ENCODE measurements around the gene GSK3B.

The GSK3B gene

DNA sequence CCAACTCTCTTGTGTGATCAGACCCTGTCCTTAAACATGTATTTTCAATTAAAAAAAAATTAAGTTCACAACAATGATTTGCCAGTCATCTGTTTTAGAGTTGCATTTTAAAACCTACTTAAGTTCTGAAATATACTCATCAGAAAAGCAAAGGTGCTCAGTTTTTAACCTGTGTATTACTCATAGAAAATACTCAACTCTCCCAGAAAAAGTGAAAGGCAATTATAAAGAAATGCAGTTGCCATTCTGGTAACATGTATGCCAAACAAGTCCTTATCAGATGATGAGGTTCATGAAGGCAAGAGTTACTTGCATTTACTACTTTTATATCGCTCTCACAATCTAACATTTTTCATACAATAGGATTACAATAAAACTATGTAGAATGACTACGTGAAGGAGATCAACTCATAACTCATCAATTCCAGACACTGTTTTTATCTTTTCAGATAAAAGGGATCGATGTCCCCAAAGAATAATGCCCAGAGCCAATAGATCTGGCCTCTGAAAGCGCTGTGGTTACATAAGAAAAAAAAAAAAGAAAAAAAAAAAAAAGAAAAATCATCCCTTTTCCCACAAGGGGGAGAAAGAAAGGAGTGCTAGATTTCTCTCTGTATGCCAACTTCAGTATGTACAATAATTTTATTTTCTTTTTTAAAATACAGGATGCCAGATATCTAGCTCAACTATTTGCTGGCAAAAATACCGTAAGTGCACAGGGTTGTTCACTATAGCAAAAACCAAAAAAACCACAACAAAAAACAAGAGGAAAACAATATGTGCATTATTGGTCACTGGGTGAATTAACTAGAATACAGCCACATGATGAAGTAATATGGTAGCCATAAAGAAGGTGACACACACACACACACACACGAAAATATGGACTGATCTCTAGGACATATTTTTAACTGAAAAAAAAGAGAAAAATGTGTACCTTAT, 175.0 kb downstream of the GSK3B start:
- Histone ChIP-seq H3K27ac (no peak overlapping the region), H3K4me3 (no peak overlapping the region)
- DNase-seq (ENCODE audit: low spot score) = no peak
- TF ChIP-seq, protein P1, sequence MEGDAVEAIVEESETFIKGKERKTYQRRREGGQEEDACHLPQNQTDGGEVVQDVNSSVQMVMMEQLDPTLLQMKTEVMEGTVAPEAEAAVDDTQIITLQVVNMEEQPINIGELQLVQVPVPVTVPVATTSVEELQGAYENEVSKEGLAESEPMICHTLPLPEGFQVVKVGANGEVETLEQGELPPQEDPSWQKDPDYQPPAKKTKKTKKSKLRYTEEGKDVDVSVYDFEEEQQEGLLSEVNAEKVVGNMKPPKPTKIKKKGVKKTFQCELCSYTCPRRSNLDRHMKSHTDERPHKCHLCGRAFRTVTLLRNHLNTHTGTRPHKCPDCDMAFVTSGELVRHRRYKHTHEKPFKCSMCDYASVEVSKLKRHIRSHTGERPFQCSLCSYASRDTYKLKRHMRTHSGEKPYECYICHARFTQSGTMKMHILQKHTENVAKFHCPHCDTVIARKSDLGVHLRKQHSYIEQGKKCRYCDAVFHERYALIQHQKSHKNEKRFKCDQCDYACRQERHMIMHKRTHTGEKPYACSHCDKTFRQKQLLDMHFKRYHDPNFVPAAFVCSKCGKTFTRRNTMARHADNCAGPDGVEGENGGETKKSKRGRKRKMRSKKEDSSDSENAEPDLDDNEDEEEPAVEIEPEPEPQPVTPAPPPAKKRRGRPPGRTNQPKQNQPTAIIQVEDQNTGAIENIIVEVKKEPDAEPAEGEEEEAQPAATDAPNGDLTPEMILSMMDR (IDR thresholded peaks at IDR 0.05) = no peak

DNA sequence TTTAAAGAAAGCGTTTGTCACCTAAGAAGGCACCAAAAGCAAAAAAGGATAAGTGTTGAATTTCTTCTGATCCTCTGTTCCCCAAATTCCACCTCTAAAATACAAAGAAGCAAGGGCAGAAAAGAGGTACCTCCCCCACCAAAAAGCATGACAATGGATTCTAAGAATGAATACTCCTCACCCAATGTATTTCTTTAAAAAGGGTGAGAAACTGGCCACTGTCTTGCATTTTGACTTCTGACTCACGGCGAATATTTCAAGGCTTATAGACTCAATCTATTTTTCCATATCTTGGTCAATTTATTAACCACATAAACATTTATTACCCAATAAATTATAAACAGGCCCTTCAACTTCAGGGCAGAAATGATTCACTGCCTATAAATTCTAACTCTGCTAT, 181.2 kb downstream of the GSK3B start:
- no peak for DNase-seq (ENCODE audit: low spot score)
- Histone ChIP-seq H3K27ac (no peak overlapping the region), H3K4me3 (no peak overlapping the region)
- TF ChIP-seq, protein P1 (IDR thresholded peaks at IDR 0.05) = no peak

DNA sequence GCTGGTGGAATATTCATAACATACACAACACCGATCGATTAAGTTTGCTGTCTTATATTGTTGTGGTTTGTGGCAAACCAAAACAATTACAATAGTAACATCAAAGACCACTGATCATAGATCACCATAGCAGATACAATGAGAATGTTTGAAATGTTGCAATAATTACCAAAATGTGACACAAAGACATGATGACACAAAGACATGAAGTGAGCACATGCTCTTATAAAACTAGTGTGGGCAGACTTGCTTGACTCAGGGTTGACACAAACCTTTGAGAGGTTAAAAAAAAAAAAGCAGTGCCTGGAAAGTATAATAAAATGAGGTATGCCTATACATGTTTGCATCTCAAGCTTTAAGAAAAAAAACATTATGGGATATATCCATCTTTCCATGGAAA, 182.0 kb downstream of the GSK3B start:
- Histone ChIP-seq H3K27ac (no peak overlapping the region), H3K4me3 (no peak overlapping the region)
- TF ChIP-seq, protein P1 (IDR thresholded peaks at IDR 0.05) = no peak
- DNase-seq (ENCODE audit: low spot score) = no peak

DNA sequence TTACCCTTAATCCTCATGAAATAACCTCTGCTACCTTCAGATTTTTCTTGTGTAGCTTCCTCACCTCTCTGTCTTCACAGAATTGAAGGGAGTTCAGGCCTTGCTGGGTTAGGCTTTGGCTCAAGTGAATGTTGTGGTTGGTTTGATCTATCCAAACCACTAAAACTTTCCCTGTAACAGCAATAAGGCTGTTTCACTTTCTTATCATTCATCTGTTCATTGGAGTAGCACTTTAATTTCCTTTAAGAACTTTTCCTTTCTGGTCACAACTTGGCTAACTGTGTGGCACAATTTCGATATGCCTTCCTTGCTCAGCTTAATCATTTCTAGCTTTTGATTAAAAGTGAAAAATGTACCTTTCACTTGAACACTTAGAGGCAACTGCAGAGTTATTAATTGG, 182.5 kb downstream of the GSK3B start:
- Histone ChIP-seq H3K4me3 (no peak overlapping the region), H3K27ac (no peak overlapping the region)
- TF ChIP-seq, protein P1 (IDR thresholded peaks at IDR 0.05) = no peak
- DNase-seq (ENCODE audit: low spot score) = no peak

DNA sequence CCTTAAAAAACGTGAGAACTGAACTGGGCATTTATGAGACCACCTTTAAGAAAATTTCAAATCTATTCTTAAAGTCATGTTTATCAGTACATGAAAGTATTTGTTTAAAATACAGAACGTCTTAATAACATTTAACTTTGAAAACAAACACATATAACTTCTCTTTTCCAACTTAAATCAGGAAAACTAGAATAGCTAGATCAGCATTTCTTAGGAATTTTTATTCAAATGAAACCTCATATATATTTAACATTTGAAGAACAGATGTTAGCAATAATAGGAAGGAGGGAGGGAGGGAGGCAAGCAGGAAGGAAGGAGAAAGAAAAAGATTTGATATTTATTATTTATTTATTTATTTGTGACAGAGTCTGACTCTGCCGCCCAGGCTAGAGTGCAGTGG, 192.2 kb downstream of the GSK3B start:
- Histone ChIP-seq H3K4me3 (no peak overlapping the region), H3K27ac (no peak overlapping the region)
- no peak for DNase-seq (ENCODE audit: low spot score)
- TF ChIP-seq, protein P1 (IDR thresholded peaks at IDR 0.05) = no peak

DNA sequence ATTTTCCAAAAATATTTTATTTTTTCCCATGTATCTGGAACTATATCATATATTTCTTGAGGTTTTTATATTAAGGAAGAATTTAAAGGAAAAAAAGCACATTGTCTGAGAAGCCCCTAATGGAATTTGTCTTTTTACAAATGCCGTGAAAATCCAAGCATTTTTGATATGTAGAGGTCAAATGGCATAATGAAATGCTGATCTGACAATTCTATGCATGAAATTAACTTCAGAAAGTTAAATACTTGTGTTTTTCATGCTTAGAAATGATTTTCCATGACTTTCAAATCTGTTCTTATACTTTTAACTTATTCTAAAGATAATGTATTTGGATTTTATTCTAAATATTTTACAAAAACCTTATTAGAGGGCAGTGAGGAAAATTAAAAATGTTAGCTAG, 193.1 kb downstream of the GSK3B start:
- TF ChIP-seq, protein P1 (IDR thresholded peaks at IDR 0.05) = no peak
- no peak for DNase-seq (ENCODE audit: low spot score)
- Histone ChIP-seq H3K27ac (no peak overlapping the region), H3K4me3 (no peak overlapping the region)

DNA sequence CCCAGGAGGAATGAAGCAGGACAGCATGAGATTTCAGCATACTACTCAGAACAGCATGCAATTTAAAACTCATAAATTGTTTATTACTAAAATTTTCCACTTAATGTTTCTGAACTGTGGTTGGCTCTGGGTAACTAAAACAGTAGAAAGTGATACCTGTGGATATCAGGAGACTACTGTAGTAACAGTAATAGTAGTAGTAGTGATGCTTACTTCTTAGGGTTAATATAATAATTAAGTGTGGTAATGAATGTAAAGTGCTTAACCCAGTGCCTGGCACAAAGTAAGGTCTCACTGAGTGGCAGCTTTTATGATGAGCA, 195.1 kb downstream of the GSK3B start:
- Histone ChIP-seq H3K27ac (no peak overlapping the region), H3K4me3 (no peak overlapping the region)
- TF ChIP-seq, protein P1 (IDR thresholded peaks at IDR 0.05) = no peak
- DNase-seq (ENCODE audit: low spot score) = no peak

All from coronary artery (tissue), 2 donors.